ENCODE data around the gene MED29. TPM values are rescaled to one million over a fixed set of nuclear protein-coding genes. Genes with fewer than 3 reads are reported as not detected.

Gene MED29
- total RNA-seq, 1 donor from 2014 or later, result 29.7 TPM

DNA sequence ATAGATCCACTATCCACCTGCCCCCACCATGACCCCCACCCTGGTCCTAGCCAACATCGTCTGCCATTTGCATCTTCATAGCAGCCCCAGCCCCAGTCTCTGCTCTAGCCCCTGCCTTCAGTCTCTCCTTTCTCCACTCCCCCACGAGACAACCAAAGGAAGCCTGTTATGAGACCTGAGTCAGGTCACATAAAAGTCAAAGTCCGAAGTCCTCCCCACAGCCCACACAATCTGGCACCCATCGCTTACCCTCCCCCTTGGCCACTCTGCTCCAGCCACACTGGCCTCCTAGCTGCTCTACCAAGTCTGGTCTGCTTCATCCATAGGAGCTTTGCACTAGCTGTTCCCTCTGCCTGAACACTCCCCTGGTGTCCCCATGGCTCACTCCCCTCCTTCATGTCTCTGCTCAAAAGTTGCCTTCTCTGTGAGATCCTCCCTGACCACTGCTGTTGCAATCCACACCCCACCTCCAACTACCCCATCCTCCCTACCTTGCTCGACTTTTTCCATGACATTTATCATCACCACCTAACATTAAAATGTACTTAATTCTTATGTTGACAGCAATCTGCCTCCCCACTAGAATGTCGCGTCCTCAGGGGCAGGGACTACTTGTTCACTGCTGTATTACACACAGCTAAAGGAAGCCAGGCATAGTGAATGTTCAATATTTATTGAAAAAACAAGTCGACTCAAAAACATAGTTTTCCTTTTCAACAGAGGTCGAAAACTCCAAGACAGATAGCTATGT is 20.1 kb downstream of the MED29 start:
- DNase-seq (ENCODE audit: low read depth), result peak; percentile 74

DNA sequence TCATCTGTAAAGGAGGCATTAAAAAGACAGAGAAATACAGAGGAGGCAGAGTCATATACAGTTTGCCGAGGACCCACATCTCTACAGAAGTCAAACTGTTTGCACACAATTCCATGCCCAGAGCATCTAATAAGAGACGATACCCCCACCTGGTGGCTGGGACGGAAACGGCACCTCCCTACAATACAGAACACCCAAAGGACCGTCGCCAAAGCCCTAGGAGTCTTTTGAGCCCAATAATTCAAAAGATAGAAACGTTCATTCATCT is 20.6 kb downstream of the MED29 start:
- peak; percentile 88 for DNase-seq (ENCODE audit: low read depth)

DNA sequence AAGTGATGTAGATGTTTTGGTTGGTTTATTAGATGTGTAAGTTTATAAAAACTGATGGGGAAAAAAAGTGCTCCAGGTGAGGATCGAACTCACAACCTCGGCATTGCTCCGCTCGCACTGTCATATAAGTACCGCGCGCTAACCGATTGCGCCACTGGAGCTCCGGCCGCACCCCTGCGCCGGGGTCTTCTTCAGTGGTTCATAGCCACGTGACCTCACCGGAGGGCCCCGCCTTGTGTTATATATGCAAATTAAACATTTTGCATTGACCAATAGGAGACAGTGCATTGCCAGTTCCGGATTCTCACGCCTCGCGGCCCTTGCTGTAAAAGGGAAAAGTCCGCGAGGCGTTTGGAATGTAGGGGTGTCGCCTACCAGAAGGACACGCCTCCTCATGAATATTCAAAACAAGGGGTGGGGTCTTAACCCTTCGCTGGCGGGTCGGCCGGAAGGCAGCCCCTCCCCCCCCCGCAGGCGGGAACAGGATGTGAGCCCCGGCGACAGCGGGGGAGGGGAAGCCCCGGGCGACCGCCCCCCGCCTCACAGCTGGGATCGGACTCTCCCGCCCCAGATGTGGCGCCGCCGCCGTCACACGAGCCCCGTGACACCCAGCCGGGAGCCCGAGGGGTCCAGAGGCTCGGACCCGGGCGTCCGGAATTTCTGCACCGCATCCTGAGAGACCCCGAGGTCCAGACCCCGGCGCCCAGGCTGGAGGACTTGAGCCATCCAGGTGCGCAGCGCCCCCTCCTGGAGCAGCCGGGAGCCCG is 21.1 kb downstream of the MED29 start, which contains the start of gene PLEKHG2:
PLEKHG2 (plus strand) TSS at position 570 of the 767 bp plus-strand sequence. CDS start 1,418 bp downstream, outside the sequence.
- peak; percentile 99 for DNase-seq (ENCODE audit: low read depth)

DNA sequence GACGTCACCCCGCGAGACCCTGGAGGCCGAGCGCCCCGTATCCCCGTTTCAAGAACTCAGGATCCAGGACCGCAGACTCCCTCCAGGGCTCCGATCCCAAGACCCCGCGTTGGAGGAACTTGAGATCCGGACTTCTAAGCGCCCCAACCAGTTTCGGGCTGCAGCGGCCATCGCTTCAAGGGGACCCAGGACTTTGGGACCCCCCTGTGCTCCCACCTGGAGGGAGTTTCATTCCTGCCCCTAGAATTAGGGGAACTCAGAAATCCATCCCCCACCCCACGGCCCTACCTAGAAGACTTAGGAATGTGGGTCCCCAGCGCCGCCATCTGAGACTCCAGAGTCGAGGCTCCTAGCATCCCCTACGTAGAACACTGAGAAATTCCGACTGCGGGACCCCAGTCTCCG is 21.7 kb downstream of the MED29 start:
- DNase-seq (ENCODE audit: low read depth), result no peak

DNA sequence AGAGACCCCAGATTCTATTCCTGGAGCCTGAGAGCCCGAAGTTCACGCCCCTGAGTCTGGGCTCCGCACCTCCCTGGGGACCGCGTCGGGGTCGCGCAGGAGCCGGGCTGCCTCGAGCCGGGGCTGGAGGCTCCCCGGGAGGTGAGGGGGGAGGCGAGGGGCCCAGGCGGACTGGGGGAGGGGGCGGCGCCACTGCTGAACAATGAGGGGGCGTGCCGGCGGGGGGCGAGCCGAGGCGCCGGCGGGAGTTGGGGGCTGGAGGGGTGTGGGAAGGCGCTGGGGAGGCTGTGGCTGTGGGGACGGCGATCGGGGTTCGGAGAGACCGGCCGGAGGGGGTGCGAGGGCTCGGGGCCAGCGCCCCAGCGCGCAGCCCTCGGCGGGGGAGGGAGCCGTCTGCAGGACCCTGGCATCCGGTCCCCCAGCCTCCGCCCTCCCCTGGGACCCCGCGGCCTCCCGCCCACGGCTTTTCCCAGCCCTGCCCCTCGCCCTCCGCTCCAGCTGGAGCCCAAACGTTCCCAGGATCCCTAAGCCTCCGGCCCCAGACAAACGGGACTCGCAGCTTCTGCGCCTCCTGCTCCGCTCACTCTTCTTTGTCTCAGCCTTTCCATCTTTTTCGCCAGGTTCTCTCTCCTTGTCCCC is 22.2 kb downstream of the MED29 start:
- no peak for DNase-seq (ENCODE audit: low read depth)

DNA sequence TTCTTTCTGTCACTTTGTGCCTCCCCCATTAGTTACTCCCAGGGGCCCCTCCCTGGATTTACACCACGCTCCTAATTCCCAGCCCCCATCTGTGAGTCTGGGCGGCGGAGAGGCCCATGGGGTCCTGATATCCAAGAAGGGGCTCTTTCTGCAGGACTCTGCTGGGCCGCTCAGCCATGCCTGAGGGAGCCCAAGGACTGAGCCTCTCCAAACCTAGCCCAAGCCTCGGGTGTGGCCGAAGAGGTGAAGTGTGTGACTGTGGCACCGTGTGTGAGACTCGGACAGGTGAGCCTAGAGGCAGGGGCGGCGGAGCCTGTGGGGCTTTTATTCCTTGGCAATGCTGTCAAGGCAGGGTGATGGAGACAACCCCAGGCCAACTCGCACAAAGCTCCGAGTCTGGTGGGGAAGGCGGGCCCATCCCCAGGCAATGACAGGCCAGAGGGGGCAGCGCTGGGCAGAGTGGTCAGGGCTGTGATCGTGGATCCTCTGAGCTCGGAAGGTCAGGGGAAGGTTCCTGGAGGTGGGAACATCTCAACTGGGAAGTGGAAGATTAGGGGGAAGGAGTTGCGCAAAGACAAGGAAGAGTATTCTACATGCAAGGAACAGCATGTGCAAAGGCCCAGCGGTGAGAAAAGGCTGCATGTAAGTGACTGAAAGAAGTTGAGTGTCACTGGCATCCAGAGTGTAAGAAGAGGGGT is 22.9 kb downstream of the MED29 start:
- DNase-seq (ENCODE audit: low read depth), result no peak

DNA sequence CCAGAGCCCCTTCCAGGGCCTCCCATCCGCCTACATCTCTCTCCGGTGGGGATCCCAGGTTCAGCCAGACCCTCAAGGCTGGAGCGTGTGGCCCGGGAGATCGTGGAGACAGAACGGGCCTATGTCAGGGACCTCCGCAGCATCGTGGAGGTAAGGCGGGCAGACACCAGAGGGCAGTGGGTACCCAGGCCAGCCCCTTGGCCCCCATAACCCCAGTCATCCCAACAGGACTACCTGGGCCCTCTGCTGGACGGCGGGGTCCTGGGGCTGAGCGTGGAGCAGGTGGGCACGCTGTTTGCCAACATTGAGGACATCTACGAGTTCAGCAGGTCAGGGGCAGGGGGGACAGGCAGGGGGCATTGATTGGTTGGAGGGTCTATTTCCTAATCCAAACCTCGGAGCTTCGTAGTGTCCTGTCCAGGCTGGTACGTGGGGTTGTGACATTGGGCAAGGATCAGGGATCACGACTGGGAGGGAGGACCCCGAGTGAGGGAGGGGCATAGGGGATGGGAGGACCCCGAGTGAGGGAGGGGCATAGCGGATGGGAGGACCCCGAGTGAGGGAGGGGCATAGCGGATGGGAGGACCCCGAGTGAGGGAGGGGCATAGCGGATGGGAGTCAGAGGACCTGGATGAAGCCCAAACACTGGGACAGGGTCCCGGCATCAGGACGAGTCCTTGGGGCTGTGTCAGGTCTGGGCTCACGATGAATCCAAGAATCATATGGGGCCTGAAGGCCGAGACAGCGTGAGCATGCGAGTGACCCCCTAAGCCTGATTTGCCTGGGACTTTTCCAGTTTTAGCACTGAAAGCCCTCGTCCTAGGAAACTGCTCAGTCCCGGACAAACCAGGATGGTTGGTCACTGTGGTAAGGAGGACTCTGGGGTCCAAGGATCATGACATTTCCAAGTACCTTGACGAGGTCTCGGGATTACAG is 24.2 kb downstream of the MED29 start:
- DNase-seq (ENCODE audit: low read depth), result no peak

DNA sequence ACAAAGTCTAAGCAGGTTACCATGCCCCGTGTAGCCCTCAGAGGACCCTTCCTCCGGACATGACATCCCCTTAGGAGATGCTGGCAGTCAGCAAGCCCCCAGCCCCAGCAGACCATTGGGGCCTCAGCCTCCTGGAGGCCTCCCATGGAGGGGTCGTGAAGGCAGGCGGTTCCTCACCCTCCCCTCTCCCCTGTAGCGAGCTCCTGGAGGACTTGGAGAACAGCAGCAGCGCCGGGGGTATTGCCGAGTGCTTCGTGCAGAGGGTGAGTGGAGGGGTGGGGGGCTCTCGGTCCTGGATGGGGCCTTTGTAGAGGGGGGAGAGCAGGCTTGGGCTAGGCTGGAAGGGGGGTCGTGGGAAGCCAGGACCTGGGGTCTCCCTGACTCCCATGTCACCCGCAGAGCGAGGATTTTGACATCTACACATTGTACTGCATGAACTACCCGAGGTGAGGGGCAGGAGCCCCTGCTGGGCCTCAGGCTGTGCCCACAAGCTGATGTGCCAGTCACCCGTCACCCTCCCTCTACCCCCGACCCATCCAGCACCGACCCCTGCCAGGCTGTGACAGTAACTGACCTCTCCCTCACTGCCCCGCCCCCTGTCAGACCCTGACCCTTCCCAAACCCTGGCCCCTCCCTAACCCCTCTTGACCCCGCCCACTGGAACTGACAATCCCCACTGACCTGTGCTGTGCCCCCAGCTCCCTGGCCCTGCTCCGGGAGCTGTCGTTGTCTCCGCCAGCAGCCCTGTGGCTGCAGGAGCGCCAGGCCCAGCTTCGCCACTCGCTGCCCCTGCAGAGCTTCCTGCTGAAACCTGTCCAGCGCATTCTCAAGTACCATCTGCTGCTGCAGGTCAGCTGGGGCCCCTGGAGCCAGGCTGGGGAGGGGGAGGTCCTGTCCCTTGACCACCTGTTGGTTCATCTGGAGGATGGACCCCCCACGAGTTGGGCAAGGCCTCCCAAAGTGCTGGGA is 25.3 kb downstream of the MED29 start:
- no peak for DNase-seq (ENCODE audit: low read depth)

DNA sequence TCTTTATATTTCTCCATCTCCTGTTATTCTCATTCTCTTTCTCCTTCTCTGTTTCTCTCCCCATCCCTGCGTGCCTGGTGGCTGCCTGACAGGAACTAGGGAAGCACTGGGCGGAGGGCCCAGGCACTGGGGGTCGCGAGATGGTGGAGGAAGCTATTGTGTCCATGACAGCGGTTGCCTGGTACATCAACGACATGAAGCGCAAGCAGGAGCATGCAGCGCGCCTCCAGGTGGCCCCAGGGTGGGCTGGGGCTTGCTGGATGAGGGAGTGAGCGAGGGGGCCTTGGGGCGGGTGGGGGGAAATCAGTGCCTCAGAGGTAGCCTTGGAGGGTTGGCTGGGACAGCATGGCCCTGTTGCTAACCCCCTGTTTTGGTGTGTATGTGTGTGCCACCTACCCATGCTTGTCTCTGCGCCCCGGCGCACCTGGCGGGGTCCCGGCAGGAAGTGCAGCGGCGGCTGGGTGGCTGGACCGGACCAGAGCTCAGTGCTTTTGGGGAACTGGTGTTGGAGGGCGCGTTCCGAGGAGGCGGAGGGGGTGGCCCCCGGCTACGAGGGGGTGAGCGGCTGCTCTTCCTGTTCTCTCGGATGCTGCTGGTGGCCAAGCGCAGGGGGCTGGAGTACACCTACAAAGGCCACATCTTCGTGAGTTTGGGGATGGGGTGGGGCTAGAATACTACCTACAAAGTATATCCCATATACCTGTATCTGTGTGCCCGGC is 26.4 kb downstream of the MED29 start:
- DNase-seq (ENCODE audit: low read depth), result no peak

DNA sequence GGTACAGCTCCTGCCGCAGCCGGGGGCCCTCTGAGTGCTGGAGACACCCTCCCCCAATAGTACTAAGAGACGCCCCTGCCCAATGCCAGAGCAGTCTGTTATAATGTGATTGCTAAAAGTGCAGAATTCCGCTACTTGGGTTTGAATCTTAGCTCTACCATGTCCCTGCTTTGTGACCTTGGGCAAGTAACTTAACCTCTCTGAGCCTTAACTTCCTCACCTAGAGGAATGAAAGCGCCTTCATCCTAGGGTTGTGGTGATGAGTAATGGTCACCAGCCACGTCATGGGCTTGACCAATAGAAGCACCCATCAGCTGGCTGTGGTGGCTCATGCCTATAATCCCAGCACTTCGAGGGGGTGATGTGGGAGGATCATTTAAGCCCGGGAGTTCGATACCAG is 27.8 kb downstream of the MED29 start:
- DNase-seq (ENCODE audit: low read depth), result no peak

DNA sequence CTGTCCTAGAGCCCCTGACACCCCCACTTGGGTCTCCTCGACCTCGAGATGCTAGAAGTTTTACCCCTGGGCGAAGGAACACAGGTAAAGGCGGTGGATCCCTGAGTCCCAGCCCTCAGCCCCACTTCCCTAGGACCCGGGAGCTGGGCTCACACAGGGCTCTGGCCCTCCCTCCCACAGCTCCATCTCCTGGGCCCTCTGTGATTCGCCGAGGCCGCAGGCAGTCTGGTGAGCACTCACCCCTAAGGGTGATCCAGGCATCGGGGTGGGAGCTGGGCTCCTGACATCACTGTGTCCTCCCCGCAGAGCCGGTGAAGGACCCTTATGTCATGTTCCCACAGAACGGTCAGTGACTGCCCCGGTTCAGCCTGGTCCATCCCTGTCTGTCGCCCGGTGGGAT is 29.6 kb downstream of the MED29 start:
- no peak for DNase-seq (ENCODE audit: low read depth)

DNA sequence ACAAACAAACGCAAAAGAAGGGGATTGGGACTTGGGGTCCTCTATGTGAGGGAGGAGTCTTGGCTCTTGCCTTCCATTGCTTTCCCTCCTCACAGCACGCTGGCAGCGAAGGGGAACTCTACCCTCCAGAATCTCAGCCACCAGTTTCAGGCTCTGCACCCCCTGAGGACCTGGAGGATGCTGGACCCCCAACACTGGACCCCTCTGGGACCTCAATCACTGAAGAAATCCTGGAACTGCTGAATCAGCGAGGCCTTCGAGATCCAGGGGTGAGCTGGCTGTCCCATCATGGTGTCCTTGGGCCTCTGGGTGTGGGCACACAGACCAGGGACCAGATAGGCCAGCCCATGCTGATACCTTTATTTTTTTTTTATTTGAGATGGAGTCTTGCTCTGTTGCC is 30.8 kb downstream of the MED29 start:
- no peak for DNase-seq (ENCODE audit: low read depth)

DNA sequence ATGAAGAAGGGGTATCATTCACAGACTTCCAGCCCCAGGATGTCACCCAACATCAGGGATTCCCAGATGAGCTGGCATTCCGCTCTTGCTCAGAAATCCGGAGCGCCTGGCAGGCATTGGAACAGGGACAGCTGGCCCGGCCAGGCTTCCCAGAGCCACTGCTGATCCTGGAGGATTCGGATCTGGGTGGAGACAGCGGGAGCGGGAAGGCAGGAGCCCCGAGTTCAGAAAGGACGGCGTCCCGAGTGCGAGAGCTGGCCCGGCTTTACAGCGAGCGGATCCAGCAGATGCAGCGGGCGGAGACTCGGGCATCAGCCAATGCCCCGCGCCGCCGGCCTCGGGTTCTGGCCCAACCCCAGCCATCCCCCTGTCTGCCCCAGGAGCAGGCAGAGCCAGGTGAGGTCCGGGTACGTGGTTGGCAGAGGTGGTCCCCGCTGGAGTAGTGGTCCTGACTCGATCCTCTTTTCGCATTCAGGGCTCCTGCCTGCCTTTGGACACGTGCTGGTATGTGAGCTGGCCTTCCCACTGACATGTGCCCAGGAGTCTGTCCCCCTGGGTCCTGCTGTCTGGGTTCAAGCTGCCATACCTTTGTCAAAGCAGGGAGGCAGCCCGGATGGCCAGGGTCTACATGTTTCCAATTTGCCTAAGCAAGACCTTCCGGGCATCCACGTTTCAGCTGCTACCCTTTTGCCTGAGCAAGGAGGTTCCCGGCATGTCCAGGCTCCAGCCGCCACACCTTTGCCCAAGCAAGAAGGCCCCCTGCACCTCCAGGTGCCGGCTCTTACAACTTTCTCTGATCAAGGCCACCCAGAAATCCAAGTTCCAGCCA is 32.3 kb downstream of the MED29 start:
- no peak for DNase-seq (ENCODE audit: low read depth)

DNA sequence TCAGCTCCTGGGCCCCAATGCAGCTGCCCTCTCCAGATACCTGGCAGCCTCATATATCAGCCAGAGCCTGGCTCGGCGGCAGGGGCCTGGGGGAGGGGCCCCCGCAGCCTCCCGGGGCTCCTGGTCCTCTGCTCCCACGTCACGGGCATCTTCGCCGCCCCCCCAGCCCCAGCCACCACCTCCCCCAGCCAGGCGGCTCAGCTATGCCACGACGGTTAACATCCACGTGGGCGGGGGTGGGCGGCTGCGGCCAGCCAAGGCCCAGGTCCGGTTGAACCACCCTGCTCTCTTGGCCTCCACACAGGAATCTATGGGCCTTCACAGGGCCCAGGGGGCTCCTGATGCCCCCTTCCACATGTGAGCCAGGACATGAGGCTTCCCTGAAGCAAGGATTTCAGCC is 33.8 kb downstream of the MED29 start:
- no peak for DNase-seq (ENCODE audit: low read depth)

DNA sequence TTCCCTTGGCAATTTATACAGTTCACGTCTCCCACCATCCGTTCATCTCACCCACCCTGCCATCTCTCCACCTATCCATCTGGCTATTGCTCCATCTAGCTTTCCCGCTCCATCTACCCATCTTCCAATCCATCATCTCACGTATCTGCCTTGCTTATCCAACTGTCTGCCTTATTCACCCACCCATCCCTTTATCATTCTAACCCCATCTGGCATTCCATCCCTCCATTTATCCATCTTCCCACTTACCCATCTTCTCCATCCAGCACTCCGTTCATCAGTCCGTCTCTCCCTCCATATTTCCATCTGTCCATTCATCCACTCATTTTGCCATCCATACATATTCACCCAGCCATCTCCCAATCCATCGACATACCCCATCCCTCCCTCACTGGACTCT is 34.6 kb downstream of the MED29 start:
- DNase-seq (ENCODE audit: low read depth), result no peak

DNA sequence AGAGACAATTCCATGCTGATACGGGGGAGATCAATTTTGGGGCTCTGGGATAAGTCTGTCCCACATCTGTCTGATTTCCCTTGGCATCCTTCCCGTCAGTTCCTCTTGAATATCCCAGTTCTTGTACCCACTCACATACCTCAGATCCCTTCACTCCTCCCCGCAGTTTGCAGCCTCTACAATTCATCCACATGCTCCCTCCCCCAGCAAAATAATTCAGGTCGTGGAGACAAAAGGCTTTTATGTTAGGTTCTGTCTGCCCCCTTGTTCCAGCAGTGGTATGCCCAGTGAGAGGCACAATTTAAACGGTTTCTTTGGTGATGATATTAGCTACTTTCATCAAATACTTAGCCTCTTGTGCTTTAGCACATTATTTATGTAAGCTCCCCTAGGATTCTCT is 35.0 kb downstream of the MED29 start:
- no peak for DNase-seq (ENCODE audit: low read depth)

DNA sequence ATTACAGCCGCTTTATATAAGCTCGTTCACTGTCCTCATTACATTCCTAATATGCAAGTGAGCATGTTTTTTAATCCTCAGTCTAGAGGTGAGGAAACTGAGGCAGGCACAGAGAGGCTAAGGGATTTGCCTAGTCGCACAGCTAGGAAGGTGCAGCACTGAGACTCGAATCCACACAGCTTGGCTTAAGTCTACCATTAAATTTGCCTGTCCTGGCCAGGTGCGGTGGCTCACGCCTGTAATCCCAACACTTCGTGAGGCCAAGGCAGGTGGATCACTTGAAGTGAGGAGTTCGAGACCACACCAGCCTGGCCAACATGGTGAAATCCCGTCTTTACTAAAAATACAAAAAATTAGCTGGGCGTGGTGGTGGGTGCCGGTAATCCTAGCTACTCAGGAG is 36.5 kb downstream of the MED29 start:
- DNase-seq (ENCODE audit: low read depth), result no peak

DNA sequence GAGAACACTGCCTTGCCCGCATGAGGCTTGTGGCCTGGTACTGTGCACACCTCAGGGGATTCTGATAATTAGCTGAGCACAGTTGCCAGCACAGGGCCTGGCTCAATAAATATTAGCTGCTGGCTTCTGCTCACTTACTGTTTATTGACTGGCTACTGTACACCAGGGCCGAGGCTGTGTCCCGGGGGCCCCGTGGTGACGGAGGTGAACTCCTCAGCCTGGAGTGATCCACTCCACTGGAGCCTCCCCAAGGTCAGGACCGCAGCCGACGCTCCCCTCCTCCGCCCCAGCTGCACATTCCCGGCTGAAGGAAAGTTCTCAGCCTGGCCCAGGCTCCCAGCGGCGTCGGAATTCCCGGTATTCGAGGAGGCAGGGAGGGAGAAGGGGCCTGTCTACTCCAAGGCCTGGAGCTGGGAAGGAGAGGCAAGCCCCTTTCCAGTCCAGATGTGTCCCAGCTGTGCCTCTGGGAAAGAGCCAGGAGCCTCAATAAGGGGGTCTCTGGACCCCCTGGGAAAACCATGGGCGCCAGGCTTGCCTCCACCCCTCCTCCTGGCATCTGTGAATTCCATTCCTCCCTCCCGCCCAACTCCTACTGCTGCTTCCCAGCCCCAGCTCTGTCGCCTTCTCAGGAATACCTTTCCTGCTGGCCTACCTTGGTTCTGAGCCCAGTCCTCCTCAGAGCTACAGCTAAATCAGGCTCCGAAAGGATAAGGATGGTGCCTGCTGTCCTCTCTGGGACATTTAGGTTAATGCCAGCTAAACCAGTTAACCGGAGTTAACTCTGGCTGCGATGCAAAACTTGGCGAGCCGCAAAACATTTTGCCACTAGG is 37.3 kb downstream of the MED29 start:
- DNase-seq (ENCODE audit: low read depth), result peak; percentile 78
